ENCODE measurements around the gene PTPRD. TPM values are rescaled to one million over a fixed set of nuclear protein-coding genes. Genes with fewer than 3 reads are reported as not detected.

The PTPRD gene
- total RNA-seq, 3 donors from 2014 or later: 2.9 to 5.4 (median 3.6) TPM

DNA sequence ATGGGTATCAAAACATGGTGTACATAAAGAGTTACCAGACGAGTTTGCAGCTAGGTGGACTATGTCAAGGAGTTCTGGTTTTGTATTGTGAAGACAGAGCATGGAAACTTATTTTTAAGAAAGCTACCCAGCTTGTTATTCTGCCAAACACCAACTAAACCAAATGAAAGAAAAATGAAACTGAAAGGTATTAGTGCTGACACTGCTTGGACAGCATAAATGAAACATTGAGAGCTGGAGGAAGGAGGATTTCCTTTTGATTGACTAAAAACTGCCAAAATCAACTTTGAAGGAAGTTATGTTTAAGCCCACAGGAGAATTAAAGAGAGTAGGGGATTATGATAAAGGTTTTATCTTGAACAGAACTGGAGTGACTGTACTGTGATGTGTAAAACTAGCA is 766.2 kb downstream of the PTPRD start:
- TF ChIP-seq POLR2A (IDR thresholded peaks at IDR 0.05): no peak
- TF ChIP-seq CTCF (IDR thresholded peaks at IDR 0.05): no peak
- no peak for TF ChIP-seq POLR2AphosphoS5 (IDR thresholded peaks at IDR 0.05)
- intact Hi-C loops (cut with DNase I; ENCODE audit: low total_unique reads): no loop called here
- no peak for DNase-seq (ENCODE audit: low spot score in 2 of 2)
- Histone ChIP-seq H3K4me1 (no peaks in the 10 kb centered on the region), H3K4me3 (no peak overlapping the region), H3K9me3 (no peaks in the 10 kb centered on the region), H3K27me3 (no peaks in the 10 kb centered on the region), H3K27ac (no peak overlapping the region), H3K36me3 (no peaks in the 10 kb centered on the region)

DNA sequence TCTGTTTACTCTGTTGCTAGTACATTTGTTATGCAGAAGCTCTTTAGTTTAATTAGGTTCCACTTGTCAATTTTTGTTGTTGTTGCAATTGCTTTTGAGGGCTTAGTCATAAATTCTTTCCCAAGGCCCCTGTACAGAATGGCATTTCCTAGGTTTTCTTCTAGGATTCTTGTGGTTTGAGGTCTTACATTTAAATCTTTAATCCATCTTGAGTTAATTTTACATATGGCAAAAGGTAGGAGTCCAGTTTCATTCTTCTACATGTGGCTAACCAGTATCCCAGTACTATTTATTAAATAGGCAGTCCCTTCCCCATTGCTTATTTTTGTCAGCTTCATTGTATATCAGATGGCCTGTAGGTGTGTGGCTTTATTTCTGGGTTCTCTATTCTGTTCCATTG is 792.4 kb downstream of the PTPRD start:
- Histone ChIP-seq H3K9me3 (no peaks in the 10 kb centered on the region), H3K27me3 (no peaks in the 10 kb centered on the region), H3K4me3 (no peak overlapping the region), H3K36me3 (no peaks in the 10 kb centered on the region), H3K4me1 (no peaks in the 10 kb centered on the region), H3K27ac (no peak overlapping the region)
- TF ChIP-seq CTCF (IDR thresholded peaks at IDR 0.05) (no peak), POLR2AphosphoS5 (IDR thresholded peaks at IDR 0.05) (no peak), POLR2A (IDR thresholded peaks at IDR 0.05) (no peak)
- DNase-seq (ENCODE audit: low spot score in 2 of 2): no peak
- intact Hi-C loops (cut with DNase I; ENCODE audit: low total_unique reads): no loop called here

DNA sequence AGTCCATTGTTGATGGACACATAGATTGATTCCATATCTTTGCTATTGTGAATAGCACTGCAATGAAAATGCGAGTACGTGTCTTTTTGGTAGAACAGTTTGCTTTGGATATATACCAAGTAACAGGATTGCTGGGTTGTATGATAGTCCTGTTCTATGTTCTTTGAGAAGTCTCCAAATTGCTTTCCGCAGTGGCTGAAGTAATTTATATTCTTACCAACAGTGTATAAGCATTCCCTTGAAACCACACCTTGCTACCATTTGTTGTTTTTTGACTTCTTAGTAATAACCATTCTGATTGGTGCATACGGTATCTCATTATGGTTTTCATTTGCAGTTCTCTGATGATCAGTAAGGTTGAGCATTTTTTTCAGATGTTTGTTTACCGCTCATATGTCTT is 792.9 kb downstream of the PTPRD start:
- DNase-seq (ENCODE audit: low spot score in 2 of 2): no peak
- TF ChIP-seq POLR2AphosphoS5 (IDR thresholded peaks at IDR 0.05) (no peak), CTCF (IDR thresholded peaks at IDR 0.05) (no peak), POLR2A (IDR thresholded peaks at IDR 0.05) (no peak)
- intact Hi-C loops (cut with DNase I; ENCODE audit: low total_unique reads): no loop called here
- Histone ChIP-seq H3K9me3 (no peaks in the 10 kb centered on the region), H3K4me1 (no peaks in the 10 kb centered on the region), H3K4me3 (no peak overlapping the region), H3K27me3 (no peaks in the 10 kb centered on the region), H3K27ac (no peak overlapping the region), H3K36me3 (no peaks in the 10 kb centered on the region)

DNA sequence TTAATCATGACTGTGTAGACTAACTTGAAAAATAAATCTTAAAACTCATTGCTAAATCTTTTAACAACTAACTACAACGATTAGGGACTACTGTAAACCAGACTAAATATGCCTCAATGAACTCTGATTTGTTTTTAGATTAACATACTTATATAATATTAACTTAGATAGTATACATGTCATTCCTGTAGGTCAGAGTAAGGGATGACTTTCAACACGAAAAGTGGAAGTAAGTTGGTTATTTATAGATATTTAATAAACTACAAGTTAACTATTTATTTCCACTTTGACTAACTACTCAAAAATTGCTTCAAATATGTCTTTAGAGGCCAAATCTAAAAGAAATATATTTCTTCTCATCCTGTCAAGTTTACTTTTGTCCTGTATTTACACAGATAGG is 795.6 kb downstream of the PTPRD start:
- no peak overlapping the region for H3K4me3 ChIP-seq
- DNase-seq (ENCODE audit: low spot score in 2 of 2): no peak
- H3K9me3 ChIP-seq: no peaks in the 10 kb centered on the region
- intact Hi-C loops (cut with DNase I; ENCODE audit: low total_unique reads): no loop called here
- TF ChIP-seq POLR2AphosphoS5 (IDR thresholded peaks at IDR 0.05) (no peak), CTCF (IDR thresholded peaks at IDR 0.05) (no peak), POLR2A (IDR thresholded peaks at IDR 0.05) (no peak)
- H3K27me3 ChIP-seq: no peaks in the 10 kb centered on the region
- H3K4me1 ChIP-seq: no peaks in the 10 kb centered on the region
- H3K27ac ChIP-seq: no peak overlapping the region
- H3K36me3 ChIP-seq: no peaks in the 10 kb centered on the region

GRCh38 chr9:9804109-9804508 is 808.7 kb downstream of the PTPRD start:
- TF ChIP-seq POLR2AphosphoS5 (IDR thresholded peaks at IDR 0.05): no peak
- no peak for TF ChIP-seq CTCF (IDR thresholded peaks at IDR 0.05)
- TF ChIP-seq POLR2A (IDR thresholded peaks at IDR 0.05): no peak
- no peaks in the 10 kb centered on the region for H3K27me3 ChIP-seq
- intact Hi-C loops (cut with DNase I; ENCODE audit: low total_unique reads): no loop called here
- no peak overlapping the region for H3K4me3 ChIP-seq
- H3K4me1 ChIP-seq: no peaks in the 10 kb centered on the region
- no peak overlapping the region for H3K27ac ChIP-seq
- no peaks in the 10 kb centered on the region for H3K9me3 ChIP-seq
- H3K36me3 ChIP-seq: no peaks in the 10 kb centered on the region
- no peak for DNase-seq (ENCODE audit: low spot score in 2 of 2)
